Epithelial cell of prostate (primary cell): Measurements from ENCODE around the gene WDR53.
"Not testable (repeated sequence)": the region's sequence is repeated elsewhere in the genome, so short reads cannot be mapped to it uniquely, and the experiment has no call there.

Experiments used
- DNase-seq: peaks from one replicate; pipeline ENCODE4 v3.0.0-alpha.2; 2011; ENCODE audit warnings: low read depth, low spot score
- H3K27ac ChIP-seq: fragments of 450-650 bp; 2 replicates; pipeline ENCODE4 v1.5.1; 2017; ENCODE audit warnings: mild to moderate bottlenecking

Gene WDR53

DNA sequence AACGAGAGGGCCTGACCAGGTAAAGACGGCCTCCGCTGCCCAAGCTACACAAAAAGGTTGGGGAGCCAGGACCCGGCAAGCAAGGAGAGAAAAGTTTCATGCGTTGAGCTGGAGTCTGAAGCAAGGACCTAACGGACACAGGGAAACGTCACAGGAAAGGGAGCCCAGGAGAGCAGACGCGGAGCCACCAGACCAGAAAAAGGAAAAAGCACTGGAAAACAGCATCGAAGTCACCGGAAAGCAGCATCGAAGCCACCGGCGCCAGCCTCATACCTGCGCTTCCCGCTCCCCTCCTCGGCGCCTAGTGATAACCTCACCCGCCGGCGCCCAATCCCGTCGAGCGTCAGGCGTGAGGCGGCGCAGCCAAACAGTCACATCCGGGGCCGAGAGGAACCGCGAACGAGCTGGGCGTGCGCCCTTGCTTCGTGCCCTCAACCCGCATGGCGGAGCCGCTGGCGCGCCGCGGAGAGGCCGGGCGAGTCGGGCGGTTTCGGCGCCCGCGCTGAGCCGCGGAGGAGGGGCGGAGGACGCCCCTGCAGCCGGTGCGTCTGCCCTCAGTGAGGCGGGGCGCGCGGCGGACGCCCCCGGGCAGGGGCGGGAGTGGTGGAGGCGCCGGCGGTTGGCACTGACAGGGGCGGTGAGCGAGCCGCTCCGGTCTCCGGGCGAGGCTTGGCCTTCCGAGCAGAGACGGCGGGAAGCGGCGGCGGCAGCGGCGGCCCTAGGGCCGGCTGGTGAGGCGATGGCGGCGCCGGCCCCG is at the start of gene WDR53, which contains the start of gene FBXO45:
TSS of gene WDR53 (minus strand) at position 309 of the 757 bp plus-strand sequence. CDS start 7,079 bp downstream, outside the sequence.
TSS of gene FBXO45 (plus strand) at position 415 of the 757 bp plus-strand sequence. CDS start at position 740, 325 bp downstream.
- DNase-seq: peak; percentile 81
- H3K27ac ChIP-seq: peak within 1 kb of the TSS; percentile 77

DNA sequence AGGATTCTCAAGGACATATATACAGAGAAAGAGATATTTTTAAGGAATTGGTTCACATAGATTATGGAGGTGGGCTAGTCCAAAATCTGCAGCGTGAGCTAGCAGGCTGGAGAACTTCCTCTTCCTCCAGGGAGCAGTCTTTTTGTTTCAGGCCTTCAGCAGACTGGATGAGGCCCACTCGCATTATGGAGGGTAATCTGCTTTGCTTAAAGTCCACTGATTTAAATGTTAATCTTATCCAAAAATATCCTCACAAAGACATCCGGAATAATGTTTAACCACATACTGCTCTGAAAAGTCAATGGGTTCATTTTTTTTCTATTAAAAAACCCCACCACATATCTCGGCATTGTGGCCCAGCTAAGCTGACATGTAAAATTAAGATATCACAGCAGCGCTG is 48.9 kb upstream of the WDR53 start:
- no peak overlapping the region for H3K27ac ChIP-seq
- DNase-seq: no peak

DNA sequence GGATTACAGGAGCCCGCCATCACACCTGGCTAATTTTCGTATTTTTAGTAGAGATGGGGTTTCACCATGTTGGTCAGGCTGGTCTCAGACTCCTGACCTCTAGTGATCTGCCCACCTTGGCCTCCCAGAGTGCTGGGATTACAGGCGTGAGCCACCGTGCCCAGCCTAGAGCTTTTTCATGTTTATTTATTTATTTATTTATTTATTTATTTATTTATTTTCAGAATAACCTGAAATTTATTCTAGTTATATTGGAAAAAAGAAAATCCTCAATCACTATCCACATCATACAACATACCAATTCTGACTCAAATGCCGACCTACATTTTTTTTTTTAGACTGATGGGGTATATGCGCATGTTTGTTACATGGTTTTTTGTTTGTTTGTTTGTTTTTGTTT is 46.9 kb upstream of the WDR53 start:
- H3K27ac ChIP-seq, DNase-seq: not testable (repeated sequence)

DNA sequence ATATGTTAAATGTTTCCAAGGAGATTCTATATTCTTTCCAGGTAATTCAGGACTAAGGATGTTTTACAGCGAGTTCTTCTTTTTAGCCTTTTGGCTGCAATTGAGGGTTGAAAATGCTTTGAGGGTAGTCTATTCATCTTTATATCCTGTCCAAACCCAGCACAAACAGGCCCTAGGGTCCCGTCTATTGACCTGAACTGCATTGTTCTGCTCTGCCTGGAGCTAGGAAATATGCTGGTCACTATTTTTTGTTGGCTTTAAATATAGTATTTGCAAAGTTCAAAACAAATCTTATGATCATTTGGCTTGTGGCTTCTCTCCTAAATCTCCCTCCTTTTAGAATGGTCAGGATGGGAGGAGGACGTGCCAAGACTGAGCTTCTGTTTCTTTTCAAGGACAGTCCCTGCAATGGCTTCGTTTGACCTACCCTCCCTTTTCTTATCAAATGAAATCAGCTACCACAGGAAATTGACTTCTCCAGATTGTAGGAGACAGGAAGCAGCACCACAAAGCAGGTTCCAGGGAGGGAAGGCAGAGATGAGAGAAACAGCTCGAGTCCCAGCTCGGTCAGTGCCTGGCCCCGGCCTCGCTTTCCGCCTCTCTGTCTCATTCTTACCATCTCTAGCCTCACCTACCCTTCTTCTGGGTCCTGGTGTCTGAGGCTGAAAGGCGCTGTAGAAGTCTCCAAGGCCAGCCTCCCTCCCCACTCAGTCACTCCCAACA is 43.6 kb upstream of the WDR53 start:
- no peak for DNase-seq
- no peak overlapping the region for H3K27ac ChIP-seq

DNA sequence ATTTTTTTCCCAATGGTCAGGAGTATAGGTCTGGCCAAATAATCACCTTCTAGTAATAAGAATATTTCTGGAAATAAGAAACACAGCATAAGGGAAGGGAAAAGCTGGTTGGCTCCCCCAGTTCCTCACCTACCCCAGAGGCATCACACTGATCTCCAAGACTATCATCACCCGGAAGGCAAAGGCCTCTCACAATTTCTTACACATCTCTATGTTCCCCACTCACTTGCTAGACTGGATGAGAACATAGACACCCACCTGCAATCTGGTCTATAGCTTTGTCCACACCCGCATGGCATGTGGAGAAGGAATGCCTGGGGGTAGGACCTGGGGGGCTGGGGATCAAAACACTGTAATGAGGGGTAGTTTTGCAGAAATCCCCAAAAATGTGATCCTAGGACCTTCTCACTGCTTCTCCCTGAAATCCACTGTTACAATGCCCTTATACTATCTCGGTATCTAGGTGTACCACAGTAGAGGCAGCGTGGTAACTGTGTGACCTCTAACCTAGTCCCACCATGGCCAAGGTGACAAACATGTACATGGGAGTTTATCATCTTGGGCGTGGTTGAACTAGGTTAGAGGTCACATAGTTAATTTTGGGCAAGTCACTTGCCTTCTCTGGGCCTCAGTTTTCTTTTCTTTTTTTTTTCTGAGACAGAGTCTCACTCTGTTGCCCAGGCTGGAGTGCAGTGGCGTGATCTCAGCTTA is 41.6 kb upstream of the WDR53 start:
- no peak overlapping the region for H3K27ac ChIP-seq

DNA sequence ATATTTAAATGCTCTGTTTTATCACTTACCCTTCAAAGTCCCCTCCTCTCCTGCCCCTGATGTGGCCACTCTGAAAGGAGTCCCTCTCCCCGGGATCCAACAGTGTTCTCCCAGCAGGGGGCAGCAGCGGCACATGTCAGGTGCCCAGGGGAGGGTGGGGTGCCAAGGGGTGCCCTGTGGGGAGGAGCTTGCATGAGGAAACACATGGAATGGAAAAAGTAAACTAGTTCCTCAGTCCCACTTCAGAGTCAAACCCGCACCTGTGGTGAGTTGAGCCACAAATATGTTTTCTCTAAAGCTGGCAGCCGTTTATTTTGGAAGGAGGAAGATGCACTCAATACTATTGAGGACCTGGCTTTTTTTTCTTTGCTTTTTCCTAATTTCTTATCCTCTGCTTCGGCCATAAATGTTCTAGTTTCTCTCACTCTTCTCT is 41.0 kb upstream of the WDR53 start:
- H3K27ac ChIP-seq: no peak overlapping the region
- peak; percentile 36 for DNase-seq

More for the DNA sequence above, 41.6 kb upstream of the WDR53 start:
- DNase-seq: no peak

DNA sequence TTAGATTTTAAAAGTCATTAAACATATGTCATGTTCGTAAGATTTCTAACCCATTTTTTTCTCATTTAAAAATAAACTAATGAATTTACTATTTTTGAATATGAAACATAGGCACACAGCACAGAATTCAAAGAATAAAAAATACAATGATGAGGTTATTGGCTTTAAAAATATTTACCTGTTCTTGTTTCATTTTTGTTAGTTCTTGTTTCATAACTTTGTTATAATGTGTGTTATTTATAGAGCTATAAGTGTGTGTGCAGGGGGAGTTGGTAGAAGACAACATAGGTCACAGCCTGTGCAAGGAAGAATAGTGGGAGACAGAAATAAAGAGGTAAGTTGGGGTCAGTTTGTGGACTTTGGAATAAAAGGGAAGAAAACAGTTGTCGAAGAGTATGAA is 40.3 kb upstream of the WDR53 start:
- DNase-seq: no peak
- no peak overlapping the region for H3K27ac ChIP-seq

DNA sequence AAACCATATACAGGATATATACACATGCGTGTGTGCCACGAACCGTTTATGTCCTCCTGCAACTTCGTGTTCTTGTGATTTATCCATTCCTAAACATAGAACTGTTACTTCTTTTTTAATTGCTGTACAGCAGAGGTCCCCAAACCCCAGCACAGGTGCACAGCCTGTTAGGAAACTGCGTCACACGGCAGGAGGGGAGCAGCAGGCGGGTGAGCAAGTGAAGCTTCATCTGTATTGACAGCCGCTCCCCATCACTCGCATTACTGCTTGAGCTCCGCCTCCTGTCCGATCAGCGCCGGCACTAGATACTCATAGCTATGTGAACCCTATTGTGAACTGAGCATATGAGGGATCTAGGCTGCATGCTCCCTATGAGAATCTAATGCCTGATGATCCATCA is 36.2 kb upstream of the WDR53 start:
- H3K27ac ChIP-seq: no peak overlapping the region
- DNase-seq: no peak

DNA sequence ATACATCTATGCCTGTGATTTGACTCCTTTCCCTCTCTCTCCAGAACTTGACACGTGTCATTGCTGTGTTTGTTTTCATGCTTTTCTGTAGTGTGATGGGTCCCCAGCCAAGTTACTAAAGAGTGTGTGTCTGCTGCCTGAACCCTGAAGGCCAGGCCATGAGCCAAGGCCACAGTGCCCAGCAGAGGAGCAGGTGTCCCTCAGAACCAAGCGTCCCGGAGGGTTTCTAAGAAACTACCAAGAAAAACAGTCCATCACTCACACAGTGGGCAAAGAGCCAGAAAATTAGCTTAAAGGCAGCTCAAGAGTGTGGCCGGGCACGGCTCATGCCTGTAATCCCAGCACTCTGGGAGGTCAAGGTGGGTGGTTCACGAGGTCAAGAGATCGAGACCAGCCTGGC is 35.3 kb upstream of the WDR53 start:
- no peak for DNase-seq
- no peak overlapping the region for H3K27ac ChIP-seq

DNA sequence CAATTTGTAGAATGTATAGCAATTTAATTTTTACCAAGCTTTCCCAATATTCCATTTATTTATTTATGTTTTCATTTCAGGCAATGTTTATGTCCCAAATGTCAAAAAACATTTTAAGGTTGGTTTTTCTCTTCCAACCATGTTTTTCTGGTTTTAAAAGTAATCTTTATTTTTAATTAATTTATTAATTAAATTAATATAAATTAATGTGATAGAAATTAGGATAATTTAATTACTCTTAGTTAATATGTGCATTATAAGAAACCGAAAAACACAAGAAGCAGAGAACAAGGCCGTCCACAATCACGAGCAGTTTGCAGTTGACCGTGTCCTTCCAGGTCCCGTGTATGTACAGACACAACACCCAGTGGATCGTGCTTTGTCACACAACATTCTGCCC is 34.3 kb upstream of the WDR53 start:
- H3K27ac ChIP-seq: no peak overlapping the region
- no peak for DNase-seq

DNA sequence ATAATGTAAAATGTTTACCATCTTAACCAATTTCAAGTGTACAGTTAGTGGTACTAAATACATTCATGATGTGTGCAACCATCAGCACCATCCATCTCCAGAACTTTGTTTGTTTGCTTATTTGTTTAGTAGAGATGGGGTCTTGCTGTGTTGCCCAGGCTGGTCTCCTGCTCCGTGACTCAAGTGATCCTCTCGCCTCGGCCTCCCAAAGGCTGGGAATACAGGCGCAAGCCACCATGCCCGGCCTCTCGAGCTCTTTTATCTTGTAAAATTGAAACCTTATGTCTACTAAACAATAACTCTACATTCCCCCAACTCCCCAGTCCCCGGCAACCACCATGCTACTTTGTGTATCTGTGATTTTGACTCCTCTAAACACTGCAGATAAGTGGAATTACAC is 32.0 kb upstream of the WDR53 start:
- no peak for DNase-seq
- H3K27ac ChIP-seq: no peak overlapping the region

DNA sequence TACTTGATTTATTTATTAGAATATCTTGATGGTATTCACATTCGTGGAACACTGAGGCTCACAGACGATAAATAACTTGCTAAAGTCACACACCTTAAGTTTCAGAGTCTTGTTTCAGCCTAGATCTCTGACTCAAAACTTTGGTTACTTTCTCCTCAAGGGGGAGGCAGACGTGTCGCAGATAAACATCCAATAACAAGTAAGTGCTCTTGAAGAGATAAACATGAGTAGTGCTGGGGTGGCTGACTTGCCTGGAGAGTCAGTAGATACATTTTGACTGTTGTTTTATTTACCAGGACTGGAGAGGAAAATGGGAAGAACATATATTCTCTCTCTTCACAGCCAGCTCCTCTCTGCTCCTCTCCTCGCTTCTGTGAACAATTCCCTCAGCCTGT is 31.4 kb upstream of the WDR53 start:
- H3K27ac ChIP-seq: no peak overlapping the region
- DNase-seq: no peak

DNA sequence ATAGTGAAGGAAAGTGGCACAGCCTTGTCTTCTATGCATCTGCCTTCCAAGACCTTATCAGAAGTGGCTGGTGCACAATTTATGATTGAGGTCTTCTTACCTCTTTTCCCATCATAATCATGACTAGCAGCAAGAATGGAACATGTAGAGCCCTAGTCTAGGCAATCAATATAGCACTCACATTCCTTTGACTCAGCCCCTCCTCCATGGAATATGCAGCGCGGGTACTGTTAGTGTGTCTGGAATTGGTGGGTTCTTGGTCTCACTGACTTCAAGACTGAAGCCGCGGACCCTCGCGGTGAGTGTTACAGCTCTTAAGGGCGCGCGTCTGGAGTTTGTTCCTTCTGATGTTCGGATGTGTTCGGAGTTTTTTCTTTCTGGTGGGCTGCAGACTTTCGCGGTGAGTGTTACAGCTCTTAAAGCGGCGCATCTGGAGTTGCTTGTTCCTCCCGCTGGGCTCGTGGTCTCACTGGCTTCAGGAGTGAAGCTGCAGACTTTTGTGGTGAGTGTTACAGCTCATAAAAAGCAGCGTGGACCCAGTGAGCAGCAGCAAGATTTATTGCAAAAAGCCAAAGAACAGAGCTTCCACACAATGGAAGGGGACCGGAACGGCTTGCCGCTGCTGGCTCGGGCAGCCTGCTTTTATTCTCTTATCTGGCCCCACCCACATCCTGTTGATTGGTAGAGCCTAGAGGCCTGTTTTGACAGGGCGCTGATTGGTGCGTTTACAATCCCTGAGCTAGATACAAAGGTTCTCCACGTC is 29.8 kb upstream of the WDR53 start:
- DNase-seq, H3K27ac ChIP-seq: not testable (repeated sequence)

DNA sequence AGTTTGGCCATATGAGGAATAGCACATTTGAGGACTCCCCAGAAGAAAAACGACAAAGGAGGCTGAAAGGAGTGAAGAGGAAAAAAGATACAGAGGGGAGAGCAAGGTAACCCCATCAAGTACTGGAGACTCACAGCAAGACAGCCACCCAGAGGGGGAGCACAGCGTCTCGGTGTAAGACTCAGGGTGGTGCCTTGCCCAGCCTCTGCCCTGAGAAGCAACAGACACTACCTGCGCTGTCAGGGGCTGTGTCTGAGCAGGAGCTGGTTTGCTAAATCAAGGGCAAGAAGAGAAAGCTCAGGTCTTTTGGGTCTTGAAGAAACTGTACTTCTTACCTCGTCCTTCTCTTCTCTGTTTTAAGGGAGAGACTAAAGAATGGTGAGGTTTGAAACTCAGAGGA is 28.0 kb upstream of the WDR53 start:
- DNase-seq: no peak
- no peak overlapping the region for H3K27ac ChIP-seq

DNA sequence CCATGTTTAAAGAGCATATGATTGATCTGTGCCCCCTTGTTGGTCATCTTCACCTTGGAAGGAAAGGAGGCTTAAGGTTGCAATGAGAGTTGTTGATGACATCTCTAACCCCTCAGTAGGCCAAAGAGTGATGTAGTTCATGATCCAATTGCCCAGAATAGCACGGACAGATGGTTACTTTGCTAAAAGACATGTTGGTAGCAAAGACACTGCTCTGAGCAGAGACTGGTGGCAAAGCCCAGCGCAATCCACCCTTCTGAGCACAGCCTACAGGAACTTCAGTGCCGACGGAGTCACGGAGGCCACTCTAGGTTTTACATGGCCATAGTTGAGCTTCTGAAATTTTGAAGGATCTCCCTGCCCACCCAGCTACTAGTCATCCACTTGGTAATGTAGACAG is 21.9 kb upstream of the WDR53 start:
- DNase-seq: no peak

DNA sequence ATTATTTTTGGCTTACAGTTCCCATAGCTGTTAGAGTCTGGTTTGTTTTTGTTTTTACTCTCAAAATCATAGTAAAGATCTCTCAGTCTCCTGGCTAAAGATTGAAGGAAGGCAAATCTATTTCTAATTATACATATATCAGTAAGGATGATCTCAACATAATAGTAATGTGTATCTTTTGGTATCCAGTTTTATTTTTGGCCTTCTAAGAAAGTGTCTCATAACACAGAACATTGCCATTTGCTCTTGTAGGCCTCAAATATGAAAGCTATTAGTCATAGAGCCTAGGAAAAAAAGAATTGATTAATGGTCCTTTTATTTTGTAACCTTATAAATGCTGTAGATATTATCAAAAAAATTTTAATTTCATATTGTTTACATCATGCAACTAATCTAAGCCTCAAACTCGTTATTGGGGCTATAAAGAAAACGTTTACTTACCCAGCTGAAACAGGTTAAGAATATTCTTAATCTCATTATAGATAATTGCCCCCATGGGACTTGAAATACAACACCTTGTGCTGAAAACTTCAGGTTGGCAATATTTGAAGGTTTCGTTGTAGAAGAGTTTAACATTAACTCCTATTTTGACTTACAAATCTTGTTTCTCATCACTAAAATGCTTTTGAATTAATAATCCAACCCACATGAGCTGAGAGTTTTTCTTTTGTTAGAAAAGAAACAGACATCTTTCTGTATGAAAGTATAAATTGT is 16.8 kb upstream of the WDR53 start:
- no peak for DNase-seq
- H3K27ac ChIP-seq: no peak overlapping the region

More for the DNA sequence above, 21.9 kb upstream of the WDR53 start:
- H3K27ac ChIP-seq: no peak overlapping the region

DNA sequence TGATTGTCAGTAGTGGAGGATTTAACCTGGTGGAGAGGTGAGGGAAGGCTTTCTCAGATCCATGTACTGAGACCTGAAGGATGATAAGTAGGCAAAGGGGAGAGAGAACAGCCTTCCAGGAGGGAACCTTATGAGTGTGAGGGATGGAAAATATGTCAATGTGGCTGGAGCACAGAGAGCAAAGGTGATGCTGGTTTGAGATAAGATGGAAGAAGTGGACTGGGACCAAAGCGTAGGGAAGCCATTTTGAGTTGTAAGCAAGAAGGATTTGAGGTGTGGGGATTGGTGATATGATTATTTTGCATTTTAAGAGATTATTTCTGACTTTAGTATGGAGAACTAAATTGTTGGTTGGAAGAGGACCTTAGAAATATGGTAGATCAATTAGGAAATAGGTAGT is 4.0 kb upstream of the WDR53 start:
- DNase-seq: no peak
- no peak overlapping the region for H3K27ac ChIP-seq

DNA sequence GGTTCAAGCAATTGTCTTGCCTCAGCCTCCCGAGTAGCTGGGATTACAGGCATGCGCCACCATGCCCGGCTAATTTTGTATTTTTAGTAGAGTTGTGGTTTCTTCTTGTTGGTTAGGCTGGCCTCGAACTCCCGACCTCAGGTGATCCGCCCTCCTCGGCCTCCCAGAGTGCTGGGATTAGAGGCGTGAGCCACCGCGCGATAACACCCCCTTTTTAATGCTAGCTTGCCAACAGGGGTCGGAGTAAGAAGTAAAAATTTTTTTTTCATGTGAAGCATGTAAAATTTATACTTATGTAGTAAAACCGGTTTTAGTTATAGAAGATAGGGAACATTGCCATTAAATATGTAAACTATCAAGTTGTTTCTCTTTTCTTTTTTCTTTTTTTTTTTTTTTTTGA is 2.0 kb upstream of the WDR53 start:
- H3K27ac ChIP-seq, DNase-seq: not testable (repeated sequence)

DNA sequence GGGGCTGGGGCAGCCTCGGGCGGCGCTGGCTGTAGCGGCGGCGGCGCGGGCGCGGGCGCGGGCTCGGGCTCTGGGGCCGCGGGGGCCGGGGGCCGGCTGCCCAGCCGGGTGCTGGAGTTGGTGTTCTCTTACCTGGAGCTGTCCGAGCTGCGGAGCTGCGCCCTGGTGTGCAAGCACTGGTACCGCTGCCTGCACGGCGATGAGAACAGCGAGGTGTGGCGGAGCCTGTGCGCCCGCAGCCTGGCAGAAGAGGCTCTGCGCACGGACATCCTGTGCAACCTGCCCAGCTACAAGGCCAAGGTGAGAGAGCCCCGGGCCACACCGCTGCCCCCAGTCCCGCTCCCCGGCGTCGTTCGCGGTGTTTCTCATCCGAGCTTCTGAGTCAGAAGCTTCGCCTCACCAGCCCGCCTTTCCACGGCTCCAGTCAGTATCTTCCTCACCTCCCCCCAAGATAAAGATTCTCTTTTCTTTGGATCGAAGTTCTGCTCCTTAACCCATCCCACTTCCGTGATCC is 706 bp upstream of the WDR53 start:
- peak overlapping the region; percentile 77 for H3K27ac ChIP-seq

More for the DNA sequence above, 706 bp upstream of the WDR53 start:
- peak; percentile 29 for DNase-seq
